A549 (cell line): ENCODE measurements around the gene PTPRG. TPM values are rescaled to one million over a fixed set of nuclear protein-coding genes. Genes with fewer than 3 reads are reported as not detected.

Source experiments
- ATAC-seq, 2 experiments: fragments of 200-7000 bp in 1 of 2; fragments of >200 bp in 1 of 2; cut with Nextera tagmentation in 1 of 2; cut with Tn5 transposase in 1 of 2; 3 replicates each; pipeline versions ENCODE4 v1.8.0 to v1.9.1; 2018 to 2020; ENCODE audit warnings: mild to moderate bottlenecking in 1 of 2, moderate library complexity in 1 of 2
- CTCF ChIA-PET: fragments of 300-600 bp; sonication (Branson Sonifier 250); formaldehyde crosslinking; extraction: SDS; loops from one replicate; lab custom pipeline; 2021; ENCODE audit warnings: antibody characterized with exemption, inconsistent platforms; lab: Yijun Ruan, JAX
- POLR2A ChIA-PET: fragments of 350-600 bp; formaldehyde crosslinking; extraction: SDS; loops from one replicate; lab custom pipeline; 2021; ENCODE audit warnings: antibody characterized with exemption, inconsistent platforms; lab: Yijun Ruan, JAX
- DNase-seq, 2 experiments: peaks; one replicate each; pipeline versions ENCODE4 v3.0.0 to v3.0.0-alpha.2; 2011 to 2016; ENCODE audit warnings: low read depth in 1 of 2, low spot score in 1 of 2
- FAIRE-seq: peaks from 2 replicates; lab custom pipeline; 2011; peaks lifted over from hg19 to GRCh38; lab: Jason Lieb, UNC
- H3K27ac ChIP-seq, 2 experiments: fragments of >200 bp; sonication (Bioruptor Twin); formaldehyde crosslinking; 3 replicates each; pipeline ENCODE4 v1.5.1; 2016 to 2017
- H3K4me1 ChIP-seq: fragments of >200 bp; sonication (Bioruptor Twin); formaldehyde crosslinking; 3 replicates; pipeline ENCODE4 v1.6.1; 2016
- H3K4me2 ChIP-seq: fragments of >200 bp; sonication (Bioruptor Twin); formaldehyde crosslinking; 3 replicates; pipeline ENCODE4 v1.6.1; 2016
- H3K4me3 ChIP-seq: fragments of >200 bp; sonication (Bioruptor Twin); formaldehyde crosslinking; 3 replicates; pipeline ENCODE4 v1.5.1; 2016
- H3K9me3 ChIP-seq: fragments of >200 bp; sonication (Bioruptor Twin); formaldehyde crosslinking; 3 replicates; pipeline ENCODE4 v1.6.1; 2016
- BHLHE40 ChIP-seq: IDR thresholded peaks from 2 replicates; pipeline ENCODE4 v1.6.1; 2012; ENCODE audit warnings: low read depth, low read length, inconsistent platforms
- CHD2 ChIP-seq: fragments of 150-350 bp; IDR thresholded peaks from 2 replicates; pipeline ENCODE4 v1.6.1; 2014; ENCODE audit warnings: low read length; ENCODE audit not compliant: partially characterized antibody
- EHF ChIP-seq: fragments of 250-450 bp; sonication (Bioruptor Pico); IDR thresholded peaks from 2 replicates; pipeline ENCODE4 v1.5.0; 2020; ENCODE audit warnings: mild to moderate bottlenecking
- EHMT2 ChIP-seq: fragments of 200-600 bp; sonication (generic); IDR thresholded peaks from 2 replicates; pipeline ENCODE4 v1.6.1; 2016; ENCODE audit warnings: antibody characterized with exemption, low read depth, mild to moderate bottlenecking, moderate library complexity
- ESRRA ChIP-seq: fragments of 150-350 bp; IDR thresholded peaks from 2 replicates; pipeline ENCODE4 v1.6.1; 2014; ENCODE audit warnings: mild to moderate bottlenecking, low read length, borderline replicate concordance
- FOSL2 ChIP-seq, 2 experiments: fragments of 450-650 bp in 1 of 2; fragments of >200 bp in 1 of 2; sonication (Bioruptor Twin) in 1 of 2; formaldehyde crosslinking; IDR thresholded peaks; 2 replicates each; pipeline versions ENCODE4 v1.5.0 to v1.6.1; 2016 to 2020; ENCODE audit warnings: mild to moderate bottlenecking in 1 of 2, moderate library complexity in 1 of 2
- GATA3 ChIP-seq: IDR thresholded peaks from 2 replicates; pipeline ENCODE4 v1.6.1; 2012; ENCODE audit warnings: borderline replicate concordance
- HOXA7 ChIP-seq: fragments of 250-450 bp; sonication (Bioruptor Pico); IDR thresholded peaks from 2 replicates; pipeline ENCODE4 v1.5.0; 2020; ENCODE audit warnings: mild to moderate bottlenecking, moderate library complexity
- HOXB13 ChIP-seq: fragments of 250-450 bp; sonication (Bioruptor Pico); IDR thresholded peaks from 2 replicates; pipeline ENCODE4 v1.5.0; 2020; ENCODE audit warnings: low read depth, mild to moderate bottlenecking, moderate library complexity
- HOXB5 ChIP-seq: fragments of 250-450 bp; sonication (Bioruptor Pico); IDR thresholded peaks from 2 replicates; pipeline ENCODE4 v1.5.0; 2020; ENCODE audit warnings: mild to moderate bottlenecking, moderate library complexity
- JUNB ChIP-seq: fragments of >200 bp; sonication (Bioruptor Twin); formaldehyde crosslinking; IDR thresholded peaks from 2 replicates; pipeline ENCODE4 v1.6.1; 2016
- KDM1A ChIP-seq: fragments of 200-600 bp; sonication (generic); IDR thresholded peaks from 2 replicates; pipeline ENCODE4 v1.6.1; 2016; ENCODE audit warnings: low read depth, mild to moderate bottlenecking
- KDM5A ChIP-seq: fragments of 200-600 bp; sonication (generic); IDR thresholded peaks from 2 replicates; pipeline ENCODE4 v1.6.1; 2016; ENCODE audit warnings: antibody characterized with exemption, mild to moderate bottlenecking
- MAFK ChIP-seq: fragments of 450-650 bp; IDR thresholded peaks from 2 replicates; pipeline ENCODE4 v1.6.1; 2014; ENCODE audit not compliant: partially characterized antibody
- NFE2L2 ChIP-seq: fragments of 150-350 bp; conservative IDR thresholded peaks from 2 replicates; pipeline ENCODE4 v1.6.1; 2014; ENCODE audit warnings: low read length
- POLR2A ChIP-seq: IDR thresholded peaks from 2 replicates; pipeline ENCODE4 v1.6.1; 2012; ENCODE audit warnings: mild to moderate bottlenecking, low read length
- RFX5 ChIP-seq: fragments of 450-650 bp; IDR thresholded peaks from 2 replicates; pipeline ENCODE4 v1.7.1; 2014; ENCODE audit warnings: antibody characterized with exemption, mild to moderate bottlenecking, moderate library complexity
- SMC3 ChIP-seq: fragments of >200 bp; sonication (Bioruptor Twin); formaldehyde crosslinking; IDR thresholded peaks from 3 replicates; pipeline ENCODE4 v1.6.1; 2018; ENCODE audit warnings: inconsistent platforms
- TP53 ChIP-seq: fragments of 250-450 bp; sonication (Bioruptor Pico); IDR thresholded peaks from 2 replicates; pipeline ENCODE4 v1.5.0; 2021; ENCODE audit warnings: mild to moderate bottlenecking, moderate library complexity
- ZNF302 ChIP-seq: fragments of 250-450 bp; sonication (Bioruptor Pico); IDR thresholded peaks from 2 replicates; pipeline ENCODE4 v1.9.0; 2021; ENCODE audit warnings: inconsistent platforms, mild to moderate bottlenecking, moderate library complexity
- ZSCAN20 ChIP-seq: fragments of 250-450 bp; sonication (Bioruptor Pico); IDR thresholded peaks from 2 replicates; pipeline ENCODE4 v1.8.0; 2022; ENCODE audit warnings: mild to moderate bottlenecking, moderate library complexity
- WGBS: methylation state at CpG from one replicate; pipeline ENCODE4 v1.1.6; 2017; ENCODE audit errors: missing lambda C conversion rate; 5-methylcytosine and 5-hydroxymethylcytosine counted together
- polyA plus RNA-seq, 4 experiments: library from polyadenylated mRNA; depleted of rRNA in 3 of 4; stranded (reverse); fragments of >200 nt; fragmentation: RNase III in 1 of 4; extraction: RNeasy Plus Mini Kit Qiagen cat#74134 plus additional on column Dnase treatment in 1 of 4; gene quantifications; 2 replicates in 3 of 4; 3 replicates in 1 of 4; pipeline ENCODE4 v1.2.3, GENCODE V29; 2011 to 2017
- TF ChIP-seq, protein P1 (sequence below): fragments of 150-350 bp; IDR thresholded peaks from 2 replicates; pipeline ENCODE4 v1.6.1; 2014; ENCODE audit warnings: low read depth, mild to moderate bottlenecking, low read length
- TF ChIP-seq, protein P2 (sequence below): fragments of 450-650 bp; IDR thresholded peaks from 2 replicates; pipeline ENCODE4 v1.6.1; 2014; ENCODE audit warnings: antibody characterized with exemption
- TF ChIP-seq, protein P3 (sequence below): IDR thresholded peaks from 2 replicates; pipeline ENCODE4 v1.6.1; 2012; ENCODE audit warnings: low read depth, borderline replicate concordance

The PTPRG gene
- polyA plus RNA-seq, 2 of the 4 experiments (the other 2 are of a cell fraction): 4.5 to 4.8 TPM

DNA sequence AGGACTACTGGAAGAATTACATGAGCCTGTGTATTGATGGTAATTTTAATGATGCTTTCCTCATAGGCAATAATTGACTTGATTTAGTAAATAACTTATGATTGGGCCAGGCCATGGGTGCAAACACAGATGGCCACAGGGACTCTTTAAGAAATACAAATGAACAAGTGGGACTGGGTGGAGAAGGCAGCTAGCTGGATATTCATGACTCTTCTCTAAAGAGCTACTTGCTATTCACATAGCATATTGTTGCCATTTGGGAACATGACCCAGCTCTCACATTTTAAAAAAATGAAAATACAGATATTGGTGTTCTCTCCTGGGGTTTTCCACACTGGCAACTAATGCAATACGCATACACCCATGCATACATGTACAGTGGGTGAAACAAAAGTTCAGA, 178.3 kb downstream of the PTPRG start:
- CTCF ChIA-PET: no interaction called here
- H3K4me3 ChIP-seq: no peak overlapping the region
- H3K4me2 ChIP-seq: no peak overlapping the region
- WGBS: 67% methylated on average over 1 of the region's 1 CpG
- TF ChIP-seq POLR2A (no peak), ESRRA (no peak), MAFK (no peak), TP53 (CRISPR knock-in tag) (no peak), HOXB13 (CRISPR knock-in tag) (no peak), KDM5A (no peak)
- TF ChIP-seq, protein P1, sequence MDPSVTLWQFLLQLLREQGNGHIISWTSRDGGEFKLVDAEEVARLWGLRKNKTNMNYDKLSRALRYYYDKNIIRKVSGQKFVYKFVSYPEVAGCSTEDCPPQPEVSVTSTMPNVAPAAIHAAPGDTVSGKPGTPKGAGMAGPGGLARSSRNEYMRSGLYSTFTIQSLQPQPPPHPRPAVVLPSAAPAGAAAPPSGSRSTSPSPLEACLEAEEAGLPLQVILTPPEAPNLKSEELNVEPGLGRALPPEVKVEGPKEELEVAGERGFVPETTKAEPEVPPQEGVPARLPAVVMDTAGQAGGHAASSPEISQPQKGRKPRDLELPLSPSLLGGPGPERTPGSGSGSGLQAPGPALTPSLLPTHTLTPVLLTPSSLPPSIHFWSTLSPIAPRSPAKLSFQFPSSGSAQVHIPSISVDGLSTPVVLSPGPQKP: no peak
- TF ChIP-seq, all 56 proteins: peak for 0
- Histone ChIP-seq H3K4me1 (no peaks in the 10 kb centered on the region), H3K9me3 (no peaks in the 10 kb centered on the region), H3K27ac (no peak overlapping the region)
- FAIRE-seq (no peak), DNase-seq (no peak), ATAC-seq (no peak)
- POLR2A ChIA-PET: no interaction called here

DNA sequence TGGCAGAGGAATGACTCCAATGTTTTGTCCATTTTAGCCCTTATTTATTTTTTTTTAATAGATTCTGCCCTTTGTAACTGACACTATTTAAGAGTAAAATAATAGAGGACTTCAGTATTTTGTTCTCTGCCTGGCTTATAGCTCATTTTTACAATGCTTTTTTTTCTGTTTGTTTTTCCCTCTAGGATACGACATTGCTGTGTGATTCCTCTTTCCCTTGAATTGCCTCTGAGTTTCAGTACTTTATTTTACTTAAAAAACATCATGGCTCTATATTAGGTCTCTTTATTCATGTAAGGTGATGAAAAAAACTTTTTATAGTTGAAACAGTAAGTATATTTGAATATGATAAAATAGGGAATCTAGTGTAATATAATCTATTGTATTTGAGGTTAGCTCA, 179.1 kb downstream of the PTPRG start:
- FAIRE-seq: no peak
- DNase-seq: no peak
- Histone ChIP-seq H3K4me2 (no peak overlapping the region), H3K27ac (no peak overlapping the region)
- CTCF ChIA-PET: no interaction called here
- TF ChIP-seq EHMT2: no peak
- TF ChIP-seq JUNB: no peak
- TF ChIP-seq EHF: no peak
- no peak for TF ChIP-seq HOXB13 (CRISPR knock-in tag)
- TF ChIP-seq CHD2: no peak
- TF ChIP-seq HOXA7: no peak
- no peak for TF ChIP-seq ZNF302 (CRISPR knock-in tag)
- TF ChIP-seq HOXB5 (CRISPR knock-in tag): no peak
- TF ChIP-seq MAFK: no peak
- no peak for TF ChIP-seq SMC3
- TF ChIP-seq RFX5: no peak
- no peak for TF ChIP-seq ZSCAN20 (CRISPR knock-in tag)
- TF ChIP-seq BHLHE40: no peak
- TF ChIP-seq, all 56 proteins: peak for 0
- POLR2A ChIA-PET: no interaction called here
- Histone ChIP-seq H3K9me3 (no peaks in the 10 kb centered on the region), H3K4me1 (no peaks in the 10 kb centered on the region), H3K4me3 (no peak overlapping the region)
- WGBS: 43% methylated on average over 1 of the region's 1 CpG
- no peak for ATAC-seq

DNA sequence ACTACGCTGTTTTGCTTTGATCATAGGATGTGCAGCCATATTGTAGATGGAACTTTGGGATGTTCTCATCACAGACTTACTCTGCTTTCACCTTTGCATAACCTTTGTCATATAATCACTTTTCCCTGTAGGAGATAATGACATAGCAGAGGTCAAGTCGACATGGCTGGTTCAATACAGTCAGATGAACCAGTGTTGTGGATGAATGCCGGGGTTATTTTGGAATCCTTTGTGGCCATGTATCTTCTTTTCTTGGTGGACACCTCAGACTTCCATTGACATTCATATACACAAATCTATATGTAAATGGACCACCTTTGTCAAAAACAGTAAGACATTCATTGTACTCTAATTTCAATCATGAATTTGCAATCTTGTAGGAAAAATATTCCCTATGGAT, 180.2 kb downstream of the PTPRG start:
- FAIRE-seq (no peak), ATAC-seq (no peak), DNase-seq (no peak)
- no peak overlapping the region for H3K27ac ChIP-seq
- TF ChIP-seq, protein P2, sequence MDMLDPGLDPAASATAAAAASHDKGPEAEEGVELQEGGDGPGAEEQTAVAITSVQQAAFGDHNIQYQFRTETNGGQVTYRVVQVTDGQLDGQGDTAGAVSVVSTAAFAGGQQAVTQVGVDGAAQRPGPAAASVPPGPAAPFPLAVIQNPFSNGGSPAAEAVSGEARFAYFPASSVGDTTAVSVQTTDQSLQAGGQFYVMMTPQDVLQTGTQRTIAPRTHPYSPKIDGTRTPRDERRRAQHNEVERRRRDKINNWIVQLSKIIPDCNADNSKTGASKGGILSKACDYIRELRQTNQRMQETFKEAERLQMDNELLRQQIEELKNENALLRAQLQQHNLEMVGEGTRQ: no peak
- no peak for TF ChIP-seq FOSL2 (IDR thresholded peaks at IDR 0.05)
- no peak for TF ChIP-seq FOSL2 (CRISPR knock-in tag; IDR thresholded peaks at IDR 0.05)
- TF ChIP-seq KDM1A: no peak
- no peak for TF ChIP-seq NFE2L2
- no peak for TF ChIP-seq GATA3
- TF ChIP-seq, protein P3, sequence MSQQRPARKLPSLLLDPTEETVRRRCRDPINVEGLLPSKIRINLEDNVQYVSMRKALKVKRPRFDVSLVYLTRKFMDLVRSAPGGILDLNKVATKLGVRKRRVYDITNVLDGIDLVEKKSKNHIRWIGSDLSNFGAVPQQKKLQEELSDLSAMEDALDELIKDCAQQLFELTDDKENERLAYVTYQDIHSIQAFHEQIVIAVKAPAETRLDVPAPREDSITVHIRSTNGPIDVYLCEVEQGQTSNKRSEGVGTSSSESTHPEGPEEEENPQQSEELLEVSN: no peak
- H3K4me1 ChIP-seq: no peaks in the 10 kb centered on the region
- no peak overlapping the region for H3K4me2 ChIP-seq
- no peak overlapping the region for H3K4me3 ChIP-seq
- 60% methylated on average over 3 of the region's 3 CpGs for WGBS
- ChIA-PET CTCF (no interaction called here), POLR2A (no interaction called here)
- no peaks in the 10 kb centered on the region for H3K9me3 ChIP-seq
